GM20000 (cell line): ENCODE results near the gene FREY1.

ENCODE experiments used
- DNase-seq: peaks from one replicate; pipeline ENCODE4 v3.0.0; 2012; ENCODE audit warnings: low spot score
- CTCF ChIP-seq: IDR thresholded peaks from 2 replicates; pipeline ENCODE4 v1.5.1; 2012; ENCODE audit warnings: mild to moderate bottlenecking, control low read depth; ENCODE audit errors: extremely low read depth, missing control alignments

The FREY1 gene

GRCh38 chr11:45880772-45881570 is 26.1 kb downstream of the FREY1 start:
- TF ChIP-seq CTCF = no peak
- DNase-seq = no peak

- no peak for DNase-seq
These were observed 27.0 kb downstream of the FREY1 start for GRCh38 chr11:45879803-45880686.

GRCh38 chr11:45877845-45878244 is 29.2 kb downstream of the FREY1 start:
- DNase-seq = no peak
- no peak for TF ChIP-seq CTCF

More at GRCh38 chr11:45879803-45880686, 27.0 kb downstream of the FREY1 start:
- TF ChIP-seq CTCF = no peak

GRCh38 chr11:45877221-45877620 is 29.9 kb downstream of the FREY1 start:
- no peak for TF ChIP-seq CTCF
- DNase-seq = no peak

- no peak for DNase-seq
- TF ChIP-seq CTCF = no peak
These were observed 30.7 kb downstream of the FREY1 start for GRCh38 chr11:45876401-45876800.

GRCh38 chr11:45872651-45873356 is 34.3 kb downstream of the FREY1 start:
- peak; percentile 35 for TF ChIP-seq CTCF
- DNase-seq = peak; percentile 58
